Astrocyte (in vitro differentiated cells and primary cell): ENCODE results near the gene ANKRD2. TPM values are rescaled to one million over a fixed set of nuclear protein-coding genes. Genes with fewer than 3 reads are reported as not detected.

Experiments
- DNase-seq: peaks from one replicate; pipeline ENCODE4 v3.0.0-alpha.2; 2010; ENCODE audit warnings: low read depth
- FAIRE-seq: peaks from 2 replicates; lab custom pipeline; 2011; peaks lifted over from hg19 to GRCh38; lab: Jason Lieb, UNC
- H2AFZ ChIP-seq: 2 replicates; pipeline ENCODE4 v1.6.0; 2012; ENCODE audit warnings: low read depth, low read length, inconsistent platforms
- H3K27ac ChIP-seq: 2 replicates; pipeline ENCODE4 v1.5.1; 2011; ENCODE audit warnings: low read depth, low read length, inconsistent platforms
- H3K27me3 ChIP-seq: 2 replicates; pipeline ENCODE4 v1.6.0; 2011; ENCODE audit warnings: low read length, inconsistent platforms; ENCODE audit not compliant: insufficient read depth
- H3K36me3 ChIP-seq: 2 replicates; pipeline ENCODE4 v1.5.1; 2011; ENCODE audit warnings: low read length, inconsistent platforms; ENCODE audit not compliant: insufficient read depth
- H3K4me1 ChIP-seq: 2 replicates; pipeline ENCODE4 v1.5.1; 2011; ENCODE audit warnings: low read length, inconsistent platforms; ENCODE audit not compliant: insufficient read depth
- H3K4me2 ChIP-seq: 2 replicates; pipeline ENCODE4 v1.6.0; 2012; ENCODE audit warnings: low read length, inconsistent platforms
- H3K4me3 ChIP-seq: 2 replicates; pipeline ENCODE4 v1.5.1; 2011; ENCODE audit warnings: low read depth, mild to moderate bottlenecking, low read length, inconsistent platforms; ENCODE audit not compliant: insufficient read depth
- H3K79me2 ChIP-seq: 2 replicates; pipeline ENCODE4 v1.6.0; 2012; ENCODE audit warnings: mild to moderate bottlenecking, low read length, inconsistent platforms; ENCODE audit not compliant: insufficient read depth
- H3K9ac ChIP-seq: 2 replicates; pipeline ENCODE4 v1.6.0; 2012; ENCODE audit warnings: mild to moderate bottlenecking, low read length, inconsistent platforms
- H3K9me3 ChIP-seq: 2 replicates; pipeline ENCODE4 v1.5.1; 2012; ENCODE audit warnings: low read depth, mild to moderate bottlenecking, low read length, inconsistent platforms; ENCODE audit not compliant: insufficient read depth
- H4K20me1 ChIP-seq: 2 replicates; pipeline ENCODE4 v1.6.0; 2012; ENCODE audit warnings: low read length, inconsistent platforms; ENCODE audit not compliant: insufficient read depth
- H3K27ac Mint-ChIP-seq: one replicate; pipeline ENCODE4 v1.8.0; 2021; ENCODE audit warnings: mild to moderate bottlenecking, mixed read lengths; ENCODE audit not compliant: unreplicated experiment
- H3K27me3 Mint-ChIP-seq: one replicate; pipeline ENCODE4 v1.8.0; 2021; ENCODE audit warnings: low read depth, mixed read lengths; ENCODE audit not compliant: unreplicated experiment
- H3K36me3 Mint-ChIP-seq: one replicate; pipeline ENCODE4 v1.8.0; 2021; ENCODE audit warnings: low read depth, mixed read lengths; ENCODE audit not compliant: unreplicated experiment
- H3K4me1 Mint-ChIP-seq: one replicate; pipeline ENCODE4 v1.8.0; 2021; ENCODE audit warnings: low read depth, mixed read lengths; ENCODE audit not compliant: unreplicated experiment
- H3K4me3 Mint-ChIP-seq: one replicate; pipeline ENCODE4 v1.8.0; 2021; ENCODE audit warnings: mild to moderate bottlenecking, moderate library complexity, mixed read lengths; ENCODE audit not compliant: unreplicated experiment
- H3K9me3 Mint-ChIP-seq: one replicate; pipeline ENCODE4 v1.8.0; 2021; ENCODE audit warnings: mild to moderate bottlenecking, mixed read lengths; ENCODE audit not compliant: unreplicated experiment
- CTCF ChIP-seq: IDR thresholded peaks from 2 replicates; pipeline ENCODE4 v1.5.1; 2011; ENCODE audit warnings: low read depth, mild to moderate bottlenecking, inconsistent platforms, low read length, moderate library complexity; ENCODE audit not compliant: insufficient read depth
- EZH2 ChIP-seq: IDR thresholded peaks from 2 replicates; pipeline ENCODE4 v1.6.1; 2012; ENCODE audit warnings: mild to moderate bottlenecking, low read length, inconsistent platforms; ENCODE audit not compliant: insufficient read depth
- total RNA-seq: library from RNA; stranded (reverse); gene quantifications from 2 replicates; pipeline ENCODE4 v1.2.1, GENCODE V29; 2021

ANKRD2 gene
- total RNA-seq, 1 donor from 2014 or later, result 0.36 TPM

- no peak overlapping the region for H3K9ac ChIP-seq
- Mint-ChIP-seq H3K27ac (peak overlapping the region; percentile 48), H3K9me3 (no peaks in the 10 kb centered on the region), H3K4me1 (peaks cover 61% of the 10 kb centered on the region), H3K27me3 (no peaks in the 10 kb centered on the region), H3K4me3 (peak overlapping the region; percentile 63), H3K36me3 (peaks cover 7% of the 10 kb centered on the region)
- FAIRE-seq (no peak), DNase-seq (no peak)
- H3K27ac ChIP-seq, result no peak overlapping the region
- peaks cover 10% of the 10 kb centered on the region for H4K20me1 ChIP-seq
- H3K9me3 ChIP-seq, result no peaks in the 10 kb centered on the region
- no peaks in the 10 kb centered on the region for H3K27me3 ChIP-seq
- H3K4me3 ChIP-seq, result no peak overlapping the region
- no peaks in the 10 kb centered on the region for H3K36me3 ChIP-seq
- H2AFZ ChIP-seq, result no peak overlapping the region
- H3K79me2 ChIP-seq, result peaks cover 57% of the 10 kb centered on the region
- TF ChIP-seq CTCF (no peak), EZH2 (no peak)
- no peak overlapping the region for H3K4me2 ChIP-seq
- H3K4me1 ChIP-seq, result peaks cover 20% of the 10 kb centered on the region
These were observed 23.6 kb upstream of the ANKRD2 start for GRCh38 chr10:97548828-97549455.

GRCh38 chr10:97549587-97550322 lies 22.8 kb upstream of the ANKRD2 start:
- Histone ChIP-seq H4K20me1 (peaks cover 12% of the 10 kb centered on the region), H3K27me3 (no peaks in the 10 kb centered on the region), H3K4me2 (no peak overlapping the region), H3K79me2 (peaks cover 50% of the 10 kb centered on the region), H3K9ac (peak overlapping the region; percentile 7), H3K27ac (no peak overlapping the region), H3K4me3 (no peak overlapping the region), H3K4me1 (peaks cover 15% of the 10 kb centered on the region), H3K36me3 (no peaks in the 10 kb centered on the region), H2AFZ (no peak overlapping the region), H3K9me3 (no peaks in the 10 kb centered on the region)
- Mint-ChIP-seq H3K4me1 (peaks cover 56% of the 10 kb centered on the region), H3K27ac (peak overlapping the region; percentile 15), H3K4me3 (peak overlapping the region; percentile 63), H3K9me3 (no peaks in the 10 kb centered on the region), H3K36me3 (peaks cover 7% of the 10 kb centered on the region), H3K27me3 (no peaks in the 10 kb centered on the region)
- DNase-seq (no peak), FAIRE-seq (no peak)
- no peak for TF ChIP-seq CTCF
- no peak for TF ChIP-seq EZH2
